Choroid plexus epithelial cell (primary cell): ENCODE measurements around the gene TNFRSF8.
A peak's percentile ranks its signal among the peaks of the same experiment; 100 is the strongest.

ENCODE experiments used
- DNase-seq: peaks from one replicate; pipeline ENCODE4 v3.0.0-alpha.2; 2010; ENCODE audit warnings: low read depth
- H3K4me3 ChIP-seq: 2 replicates; pipeline ENCODE4 v1.5.1; 2011; ENCODE audit warnings: low read depth, mild to moderate bottlenecking, control low read depth, low read length, moderate library complexity
- TF ChIP-seq, protein P1 (sequence below): conservative IDR thresholded peaks from 2 replicates; pipeline ENCODE4 v1.5.1; 2011; ENCODE audit warnings: low read depth, mild to moderate bottlenecking, control low read depth, inconsistent platforms, low read length, moderate library complexity

The TNFRSF8 gene

DNA sequence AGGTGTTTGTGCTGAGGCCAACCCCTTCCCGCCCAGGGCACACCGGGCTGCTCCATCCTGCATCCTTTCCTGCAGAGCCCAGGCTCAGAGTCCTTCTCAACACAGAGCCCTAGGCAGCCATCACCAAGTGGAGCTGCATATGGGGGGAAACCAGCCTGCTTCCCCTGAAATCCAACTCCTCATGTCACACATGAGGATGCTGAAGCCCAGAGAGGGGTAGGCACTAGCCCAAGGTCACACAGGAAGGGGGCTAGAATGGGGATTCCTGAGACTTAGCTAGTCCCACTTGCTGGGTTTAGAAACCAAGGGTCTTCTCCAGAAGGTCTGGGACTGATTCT is 98.2 kb downstream of the TNFRSF8 start:
- DNase-seq, result no peak
- TF ChIP-seq, protein P1, sequence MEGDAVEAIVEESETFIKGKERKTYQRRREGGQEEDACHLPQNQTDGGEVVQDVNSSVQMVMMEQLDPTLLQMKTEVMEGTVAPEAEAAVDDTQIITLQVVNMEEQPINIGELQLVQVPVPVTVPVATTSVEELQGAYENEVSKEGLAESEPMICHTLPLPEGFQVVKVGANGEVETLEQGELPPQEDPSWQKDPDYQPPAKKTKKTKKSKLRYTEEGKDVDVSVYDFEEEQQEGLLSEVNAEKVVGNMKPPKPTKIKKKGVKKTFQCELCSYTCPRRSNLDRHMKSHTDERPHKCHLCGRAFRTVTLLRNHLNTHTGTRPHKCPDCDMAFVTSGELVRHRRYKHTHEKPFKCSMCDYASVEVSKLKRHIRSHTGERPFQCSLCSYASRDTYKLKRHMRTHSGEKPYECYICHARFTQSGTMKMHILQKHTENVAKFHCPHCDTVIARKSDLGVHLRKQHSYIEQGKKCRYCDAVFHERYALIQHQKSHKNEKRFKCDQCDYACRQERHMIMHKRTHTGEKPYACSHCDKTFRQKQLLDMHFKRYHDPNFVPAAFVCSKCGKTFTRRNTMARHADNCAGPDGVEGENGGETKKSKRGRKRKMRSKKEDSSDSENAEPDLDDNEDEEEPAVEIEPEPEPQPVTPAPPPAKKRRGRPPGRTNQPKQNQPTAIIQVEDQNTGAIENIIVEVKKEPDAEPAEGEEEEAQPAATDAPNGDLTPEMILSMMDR, result no peak
- H3K4me3 ChIP-seq, result no peak overlapping the region

DNA sequence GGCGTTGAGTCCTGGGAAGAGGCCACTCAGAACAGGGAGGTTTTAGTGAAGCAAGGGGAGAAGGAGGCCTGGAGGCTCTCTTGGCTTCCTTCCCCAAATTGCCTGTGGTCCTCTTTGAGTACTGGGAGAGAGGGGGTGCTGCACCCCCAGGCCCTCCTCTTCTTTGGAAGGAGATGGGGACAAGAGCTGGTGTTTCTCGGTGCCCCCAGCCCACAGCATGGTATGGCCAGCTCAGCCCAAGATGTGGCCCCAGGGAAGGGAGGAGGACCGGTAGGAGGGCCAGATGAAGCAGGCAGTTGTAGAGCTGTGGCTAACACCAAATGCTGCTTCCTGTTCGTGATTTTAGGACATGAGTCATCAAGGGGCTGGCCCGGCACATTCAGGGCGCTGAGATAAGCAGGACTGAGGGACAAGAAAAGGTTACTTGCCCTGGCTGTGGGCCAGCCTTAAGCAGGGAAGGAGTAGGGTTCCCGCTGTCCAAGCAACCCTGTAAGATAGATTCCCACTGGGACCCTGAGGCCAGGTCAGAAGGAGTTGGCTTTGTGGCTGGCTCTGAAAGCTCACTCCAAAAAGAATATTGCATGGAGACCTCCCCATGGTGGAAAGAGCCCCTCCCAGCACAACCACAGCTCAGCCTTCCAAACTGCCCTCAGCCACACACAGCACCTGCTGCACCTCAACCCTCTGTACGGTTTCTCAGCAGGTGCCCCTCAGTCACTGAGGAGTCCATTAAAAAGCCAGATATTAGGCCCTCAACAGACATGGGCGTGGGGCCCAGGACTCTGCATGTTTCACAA is 98.8 kb downstream of the TNFRSF8 start:
- DNase-seq, result peak; percentile 92
- no peak overlapping the region for H3K4me3 ChIP-seq
- TF ChIP-seq, protein P1, result no peak

DNA sequence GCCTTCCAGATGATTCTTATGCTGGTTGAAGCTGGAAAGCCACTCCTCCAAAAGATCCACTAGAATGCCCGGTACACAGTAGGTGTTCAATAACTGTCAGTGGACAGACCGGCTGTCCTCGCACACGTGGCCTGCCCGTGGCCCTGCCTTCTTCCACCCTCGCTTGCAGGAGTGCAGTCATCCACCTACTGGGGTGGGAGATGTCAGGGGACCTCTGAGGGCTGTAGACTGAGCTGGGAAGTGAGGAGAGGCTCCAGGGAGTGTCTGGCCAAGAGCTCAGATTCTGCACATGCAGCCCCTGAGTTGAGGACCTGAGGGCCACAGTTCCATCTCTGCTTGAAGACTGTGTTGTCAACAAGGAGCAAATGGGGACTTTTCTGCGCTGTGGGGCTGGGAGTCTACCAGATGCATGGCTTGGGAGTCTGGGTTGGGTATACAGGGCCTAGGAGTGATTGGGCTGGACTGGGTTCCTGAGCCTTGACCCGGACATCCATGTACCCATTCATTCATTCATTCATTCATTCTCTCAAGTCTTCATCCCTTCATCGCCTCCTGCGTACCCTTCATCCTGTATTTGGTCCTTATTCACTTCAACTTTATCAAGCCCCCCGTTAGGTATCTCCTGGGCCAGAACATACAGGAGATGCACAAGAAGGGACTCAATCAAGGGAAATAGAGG is 99.5 kb downstream of the TNFRSF8 start:
- no peak overlapping the region for H3K4me3 ChIP-seq
- TF ChIP-seq, protein P1, result no peak
- no peak for DNase-seq

DNA sequence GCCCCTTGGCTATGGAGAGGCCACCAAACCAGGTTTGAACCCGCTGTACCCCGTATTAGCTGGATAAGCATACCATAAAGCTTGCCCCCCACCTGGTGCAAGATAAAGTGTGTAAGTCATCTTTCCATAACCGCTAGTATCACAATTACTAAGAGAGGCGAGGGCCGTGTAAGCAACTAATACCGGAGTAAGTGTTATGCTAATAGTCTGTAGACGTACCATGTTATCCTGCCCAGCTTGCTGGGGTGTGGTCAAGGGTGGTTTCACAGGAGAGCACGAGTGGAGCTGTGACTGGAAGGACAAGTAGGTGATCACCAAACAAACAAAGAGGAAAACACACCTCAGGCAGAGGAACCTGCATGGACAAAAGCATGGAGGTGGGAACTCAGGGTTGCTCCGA is 100.1 kb downstream of the TNFRSF8 start:
- H3K4me3 ChIP-seq, result no peak overlapping the region
- TF ChIP-seq, protein P1, result no peak
- DNase-seq, result no peak

DNA sequence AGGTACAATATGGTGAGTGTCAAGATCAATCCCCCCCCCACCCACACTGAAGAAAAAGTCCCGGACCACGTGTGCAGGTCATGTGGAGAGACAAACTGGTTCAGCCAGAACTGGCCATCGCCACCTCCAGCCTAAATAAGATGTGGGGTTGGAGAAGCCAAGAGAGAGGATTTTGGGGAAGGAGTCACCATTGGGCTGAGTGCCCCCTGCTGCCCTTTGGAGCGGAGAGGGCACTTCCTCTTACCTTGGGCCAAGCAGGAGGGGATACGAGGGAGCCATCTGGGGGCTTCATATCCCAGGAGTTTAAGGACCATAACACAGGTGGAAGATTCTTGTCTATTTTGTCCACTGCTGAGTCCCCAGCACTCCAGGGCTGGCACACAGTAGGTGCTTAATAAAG is 101.1 kb downstream of the TNFRSF8 start:
- DNase-seq, result no peak
- H3K4me3 ChIP-seq, result no peak overlapping the region
- TF ChIP-seq, protein P1, result no peak

DNA sequence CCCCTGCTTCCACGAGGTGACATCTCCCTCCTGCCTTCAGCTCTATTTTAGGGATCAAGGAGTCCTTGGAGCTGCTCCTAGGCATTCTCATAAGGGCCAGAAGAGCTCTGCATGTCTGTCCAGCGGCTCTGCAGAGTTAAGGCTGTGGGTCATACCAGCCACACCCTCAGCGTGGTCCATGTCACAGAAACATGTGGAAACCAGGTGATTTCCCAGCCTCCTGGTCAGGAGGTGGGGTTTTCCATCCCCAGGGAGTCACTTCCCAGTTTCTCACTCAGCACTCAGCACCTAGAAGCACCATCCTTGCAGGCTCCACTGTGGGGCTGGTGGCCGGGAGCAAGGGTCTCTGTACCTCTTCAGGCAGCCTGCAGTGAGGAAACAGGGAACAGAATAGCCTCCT is 102.2 kb downstream of the TNFRSF8 start:
- TF ChIP-seq, protein P1, result no peak
- no peak for DNase-seq
- no peak overlapping the region for H3K4me3 ChIP-seq
